Measurements from ENCODE around the gene SCARF2.

GRCh38 chr22:20469110-20469868 lies 31.7 kb upstream of the SCARF2 start:
- TF ChIP-seq AFF4 (CRISPR knock-in tag; IDR thresholded peaks at IDR 0.05) (no peak), ZNF24 (IDR thresholded peaks at IDR 0.05) (no peak), NFKBIZ (CRISPR knock-in tag; IDR thresholded peaks at IDR 0.05) (no peak), RFX5 (IDR thresholded peaks at IDR 0.05; ENCODE audit: low read depth, low read length) (no peak), POLR2AphosphoS5 (IDR thresholded peaks at IDR 0.05; ENCODE audit: low read depth, low read length) (no peak), CTCF (CRISPR knock-in tag; IDR thresholded peaks at IDR 0.05) (no peak), PBX2 (CRISPR knock-in tag; IDR thresholded peaks at IDR 0.05) (no peak), POLR2A (IDR thresholded peaks at IDR 0.05; ENCODE audit: insufficient read depth in 1 of 2, low read depth in 2 of 2, low read length in 2 of 2) (no peak), RARG (CRISPR knock-in tag; IDR thresholded peaks at IDR 0.05; ENCODE audit: low read depth) (no peak)
- TF ChIP-seq, protein P1, sequence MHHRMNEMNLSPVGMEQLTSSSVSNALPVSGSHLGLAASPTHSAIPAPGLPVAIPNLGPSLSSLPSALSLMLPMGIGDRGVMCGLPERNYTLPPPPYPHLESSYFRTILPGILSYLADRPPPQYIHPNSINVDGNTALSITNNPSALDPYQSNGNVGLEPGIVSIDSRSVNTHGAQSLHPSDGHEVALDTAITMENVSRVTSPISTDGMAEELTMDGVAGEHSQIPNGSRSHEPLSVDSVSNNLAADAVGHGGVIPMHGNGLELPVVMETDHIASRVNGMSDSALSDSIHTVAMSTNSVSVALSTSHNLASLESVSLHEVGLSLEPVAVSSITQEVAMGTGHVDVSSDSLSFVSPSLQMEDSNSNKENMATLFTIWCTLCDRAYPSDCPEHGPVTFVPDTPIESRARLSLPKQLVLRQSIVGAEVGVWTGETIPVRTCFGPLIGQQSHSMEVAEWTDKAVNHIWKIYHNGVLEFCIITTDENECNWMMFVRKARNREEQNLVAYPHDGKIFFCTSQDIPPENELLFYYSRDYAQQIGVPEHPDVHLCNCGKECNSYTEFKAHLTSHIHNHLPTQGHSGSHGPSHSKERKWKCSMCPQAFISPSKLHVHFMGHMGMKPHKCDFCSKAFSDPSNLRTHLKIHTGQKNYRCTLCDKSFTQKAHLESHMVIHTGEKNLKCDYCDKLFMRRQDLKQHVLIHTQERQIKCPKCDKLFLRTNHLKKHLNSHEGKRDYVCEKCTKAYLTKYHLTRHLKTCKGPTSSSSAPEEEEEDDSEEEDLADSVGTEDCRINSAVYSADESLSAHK (CRISPR knock-in tag; IDR thresholded peaks at IDR 0.05; ENCODE audit: borderline replicate concordance), result no peak
- TF ChIP-seq, protein P2, sequence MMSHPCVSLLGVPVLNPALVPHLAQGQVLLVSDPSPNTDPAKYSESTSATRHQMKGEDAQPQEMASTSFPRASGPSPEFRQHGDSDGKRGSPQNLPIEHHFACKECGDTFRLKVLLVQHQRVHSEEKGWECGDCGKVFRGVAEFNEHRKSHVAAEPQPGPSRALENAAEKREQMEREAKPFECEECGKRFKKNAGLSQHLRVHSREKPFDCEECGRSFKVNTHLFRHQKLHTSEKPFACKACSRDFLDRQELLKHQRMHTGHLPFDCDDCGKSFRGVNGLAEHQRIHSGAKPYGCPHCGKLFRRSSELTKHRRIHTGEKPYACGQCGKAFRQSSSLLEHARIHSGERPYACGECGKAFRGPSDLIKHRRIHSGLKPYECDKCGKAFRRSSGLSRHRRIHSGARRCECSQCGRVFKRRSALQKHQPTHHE (CRISPR knock-in tag; IDR thresholded peaks at IDR 0.05; ENCODE audit: borderline replicate concordance), result no peak
- TF ChIP-seq, protein P3, sequence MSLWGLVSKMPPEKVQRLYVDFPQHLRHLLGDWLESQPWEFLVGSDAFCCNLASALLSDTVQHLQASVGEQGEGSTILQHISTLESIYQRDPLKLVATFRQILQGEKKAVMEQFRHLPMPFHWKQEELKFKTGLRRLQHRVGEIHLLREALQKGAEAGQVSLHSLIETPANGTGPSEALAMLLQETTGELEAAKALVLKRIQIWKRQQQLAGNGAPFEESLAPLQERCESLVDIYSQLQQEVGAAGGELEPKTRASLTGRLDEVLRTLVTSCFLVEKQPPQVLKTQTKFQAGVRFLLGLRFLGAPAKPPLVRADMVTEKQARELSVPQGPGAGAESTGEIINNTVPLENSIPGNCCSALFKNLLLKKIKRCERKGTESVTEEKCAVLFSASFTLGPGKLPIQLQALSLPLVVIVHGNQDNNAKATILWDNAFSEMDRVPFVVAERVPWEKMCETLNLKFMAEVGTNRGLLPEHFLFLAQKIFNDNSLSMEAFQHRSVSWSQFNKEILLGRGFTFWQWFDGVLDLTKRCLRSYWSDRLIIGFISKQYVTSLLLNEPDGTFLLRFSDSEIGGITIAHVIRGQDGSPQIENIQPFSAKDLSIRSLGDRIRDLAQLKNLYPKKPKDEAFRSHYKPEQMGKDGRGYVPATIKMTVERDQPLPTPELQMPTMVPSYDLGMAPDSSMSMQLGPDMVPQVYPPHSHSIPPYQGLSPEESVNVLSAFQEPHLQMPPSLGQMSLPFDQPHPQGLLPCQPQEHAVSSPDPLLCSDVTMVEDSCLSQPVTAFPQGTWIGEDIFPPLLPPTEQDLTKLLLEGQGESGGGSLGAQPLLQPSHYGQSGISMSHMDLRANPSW (CRISPR knock-in tag; IDR thresholded peaks at IDR 0.05; ENCODE audit: borderline replicate concordance), result no peak
- TF ChIP-seq, protein P4, sequence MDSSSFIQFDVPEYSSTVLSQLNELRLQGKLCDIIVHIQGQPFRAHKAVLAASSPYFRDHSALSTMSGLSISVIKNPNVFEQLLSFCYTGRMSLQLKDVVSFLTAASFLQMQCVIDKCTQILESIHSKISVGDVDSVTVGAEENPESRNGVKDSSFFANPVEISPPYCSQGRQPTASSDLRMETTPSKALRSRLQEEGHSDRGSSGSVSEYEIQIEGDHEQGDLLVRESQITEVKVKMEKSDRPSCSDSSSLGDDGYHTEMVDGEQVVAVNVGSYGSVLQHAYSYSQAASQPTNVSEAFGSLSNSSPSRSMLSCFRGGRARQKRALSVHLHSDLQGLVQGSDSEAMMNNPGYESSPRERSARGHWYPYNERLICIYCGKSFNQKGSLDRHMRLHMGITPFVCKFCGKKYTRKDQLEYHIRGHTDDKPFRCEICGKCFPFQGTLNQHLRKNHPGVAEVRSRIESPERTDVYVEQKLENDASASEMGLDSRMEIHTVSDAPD (CRISPR knock-in tag; IDR thresholded peaks at IDR 0.05), result no peak
- TF ChIP-seq, protein P5, sequence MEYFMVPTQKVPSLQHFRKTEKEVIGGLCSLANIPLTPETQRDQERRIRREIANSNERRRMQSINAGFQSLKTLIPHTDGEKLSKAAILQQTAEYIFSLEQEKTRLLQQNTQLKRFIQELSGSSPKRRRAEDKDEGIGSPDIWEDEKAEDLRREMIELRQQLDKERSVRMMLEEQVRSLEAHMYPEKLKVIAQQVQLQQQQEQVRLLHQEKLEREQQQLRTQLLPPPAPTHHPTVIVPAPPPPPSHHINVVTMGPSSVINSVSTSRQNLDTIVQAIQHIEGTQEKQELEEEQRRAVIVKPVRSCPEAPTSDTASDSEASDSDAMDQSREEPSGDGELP (IDR thresholded peaks at IDR 0.05; ENCODE audit: borderline replicate concordance, low read depth), result no peak

All from HepG2 (cell line).